Subcutaneous adipose tissue (tissue), 4 donors: ENCODE measurements around the gene SPATS2L. TPM values are rescaled to one million over a fixed set of nuclear protein-coding genes. Genes with fewer than 3 reads are reported as not detected.

ENCODE experiments used
- total RNA-seq, 4 donors: library from RNA; depleted of rRNA; stranded (reverse); fragments of >200 nt; gene quantifications; one replicate each; pipeline ENCODE4 v1.1.0, GENCODE V29; 2016
- TF ChIP-seq, protein P1 (sequence below): fragments of 450-650 bp; IDR thresholded peaks from one replicate; pipeline ENCODE4 v1.5.1; 2016; ENCODE audit warnings: low read depth, mild to moderate bottlenecking, control low read depth, antibody characterized with exemption, moderate library complexity

Gene SPATS2L
- total RNA-seq, 4 donors from 2014 or later: 71.4 to 88.9 (median 79.6) TPM

DNA sequence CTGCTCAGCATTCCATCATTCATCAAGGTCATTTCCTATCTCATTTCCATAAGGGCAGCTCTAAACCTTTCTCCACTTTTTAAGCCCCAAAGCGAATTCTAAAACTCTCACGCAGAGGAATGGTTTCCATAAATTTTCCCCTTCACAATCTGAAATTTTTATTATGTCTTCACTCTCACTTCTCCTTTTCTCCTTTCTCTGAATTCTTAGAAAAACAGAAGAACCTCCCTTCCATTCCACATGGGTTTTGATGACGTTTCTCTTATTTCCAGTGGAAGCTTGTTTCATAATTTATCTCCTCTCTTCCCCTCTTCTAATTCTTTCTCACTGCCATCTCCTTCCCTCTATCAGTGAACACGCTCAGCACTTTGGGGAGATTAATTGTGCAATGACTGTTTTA, 97.3 kb downstream of the SPATS2L start:
- TF ChIP-seq, protein P1, sequence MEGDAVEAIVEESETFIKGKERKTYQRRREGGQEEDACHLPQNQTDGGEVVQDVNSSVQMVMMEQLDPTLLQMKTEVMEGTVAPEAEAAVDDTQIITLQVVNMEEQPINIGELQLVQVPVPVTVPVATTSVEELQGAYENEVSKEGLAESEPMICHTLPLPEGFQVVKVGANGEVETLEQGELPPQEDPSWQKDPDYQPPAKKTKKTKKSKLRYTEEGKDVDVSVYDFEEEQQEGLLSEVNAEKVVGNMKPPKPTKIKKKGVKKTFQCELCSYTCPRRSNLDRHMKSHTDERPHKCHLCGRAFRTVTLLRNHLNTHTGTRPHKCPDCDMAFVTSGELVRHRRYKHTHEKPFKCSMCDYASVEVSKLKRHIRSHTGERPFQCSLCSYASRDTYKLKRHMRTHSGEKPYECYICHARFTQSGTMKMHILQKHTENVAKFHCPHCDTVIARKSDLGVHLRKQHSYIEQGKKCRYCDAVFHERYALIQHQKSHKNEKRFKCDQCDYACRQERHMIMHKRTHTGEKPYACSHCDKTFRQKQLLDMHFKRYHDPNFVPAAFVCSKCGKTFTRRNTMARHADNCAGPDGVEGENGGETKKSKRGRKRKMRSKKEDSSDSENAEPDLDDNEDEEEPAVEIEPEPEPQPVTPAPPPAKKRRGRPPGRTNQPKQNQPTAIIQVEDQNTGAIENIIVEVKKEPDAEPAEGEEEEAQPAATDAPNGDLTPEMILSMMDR: no peak

DNA sequence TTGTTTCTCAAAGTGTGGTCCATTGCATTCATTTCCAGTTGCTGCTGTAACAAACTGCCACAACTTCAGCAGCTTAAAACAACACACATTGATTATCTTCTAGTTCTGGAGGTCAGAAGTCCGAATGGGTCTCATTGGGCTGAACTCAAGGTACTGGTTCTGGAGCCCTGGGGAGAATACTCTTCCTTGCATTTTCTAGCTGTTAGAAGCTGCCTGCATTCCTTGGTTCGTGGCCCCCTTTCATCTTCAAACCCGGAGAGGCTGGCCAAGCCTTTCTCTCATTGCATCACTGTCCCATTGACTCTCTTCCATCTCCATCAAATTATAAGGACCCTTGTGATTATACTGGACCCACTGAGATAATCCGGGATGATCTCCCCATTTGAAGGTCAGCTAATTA, 98.1 kb downstream of the SPATS2L start:
- TF ChIP-seq, protein P1: no peak

DNA sequence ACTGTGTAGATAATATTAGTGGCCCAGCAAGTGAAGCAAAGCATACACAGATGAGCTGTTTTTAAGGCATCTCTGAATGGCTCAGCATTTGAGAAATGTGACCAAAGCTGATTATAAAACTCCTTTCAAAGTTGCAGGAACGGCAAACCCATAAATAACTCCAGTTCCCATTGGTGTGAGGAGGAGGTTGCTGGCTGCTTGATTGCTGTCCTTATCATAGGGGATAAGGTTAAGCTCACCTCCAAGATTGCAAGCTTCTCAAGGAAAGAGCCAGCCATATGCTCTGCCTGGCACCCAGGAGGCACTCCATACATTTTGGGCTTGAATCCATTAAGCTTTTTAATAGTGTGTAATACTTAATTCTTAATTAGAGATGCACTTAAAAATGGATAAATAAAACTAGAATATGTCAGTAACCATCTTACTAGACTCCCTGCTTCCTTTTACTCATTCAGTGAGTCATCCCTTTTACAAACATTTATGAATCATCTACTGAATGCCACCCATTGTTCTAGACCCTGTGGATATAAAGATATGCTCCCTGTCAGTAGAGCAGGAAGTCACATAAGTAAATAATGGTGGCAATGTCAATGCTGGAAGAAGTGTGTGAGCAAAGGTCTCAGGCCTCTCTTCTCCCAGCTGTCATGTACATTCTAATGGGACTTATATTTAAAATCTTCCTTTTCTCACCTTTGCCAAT, 99.3 kb downstream of the SPATS2L start:
- TF ChIP-seq, protein P1: no peak

DNA sequence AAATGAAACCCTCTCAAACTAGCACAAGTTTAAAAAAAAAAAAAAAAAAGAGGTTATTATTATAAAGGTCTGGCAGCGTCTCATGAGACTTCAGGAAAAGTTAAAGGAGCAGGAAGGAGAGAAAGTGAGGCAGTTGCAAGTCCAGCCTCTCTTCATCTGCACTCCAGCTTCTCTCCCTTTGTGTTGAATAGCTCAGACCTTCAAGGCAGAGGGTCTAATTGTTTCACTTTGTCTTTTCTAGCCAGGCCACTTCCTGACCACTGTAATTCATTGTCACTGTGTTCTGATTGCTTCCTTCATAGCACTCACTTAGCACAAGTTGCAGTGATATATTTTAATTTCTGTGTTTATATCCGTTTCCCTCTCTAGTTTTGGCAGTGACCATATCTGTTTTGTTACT, 99.9 kb downstream of the SPATS2L start:
- TF ChIP-seq, protein P1: no peak

DNA sequence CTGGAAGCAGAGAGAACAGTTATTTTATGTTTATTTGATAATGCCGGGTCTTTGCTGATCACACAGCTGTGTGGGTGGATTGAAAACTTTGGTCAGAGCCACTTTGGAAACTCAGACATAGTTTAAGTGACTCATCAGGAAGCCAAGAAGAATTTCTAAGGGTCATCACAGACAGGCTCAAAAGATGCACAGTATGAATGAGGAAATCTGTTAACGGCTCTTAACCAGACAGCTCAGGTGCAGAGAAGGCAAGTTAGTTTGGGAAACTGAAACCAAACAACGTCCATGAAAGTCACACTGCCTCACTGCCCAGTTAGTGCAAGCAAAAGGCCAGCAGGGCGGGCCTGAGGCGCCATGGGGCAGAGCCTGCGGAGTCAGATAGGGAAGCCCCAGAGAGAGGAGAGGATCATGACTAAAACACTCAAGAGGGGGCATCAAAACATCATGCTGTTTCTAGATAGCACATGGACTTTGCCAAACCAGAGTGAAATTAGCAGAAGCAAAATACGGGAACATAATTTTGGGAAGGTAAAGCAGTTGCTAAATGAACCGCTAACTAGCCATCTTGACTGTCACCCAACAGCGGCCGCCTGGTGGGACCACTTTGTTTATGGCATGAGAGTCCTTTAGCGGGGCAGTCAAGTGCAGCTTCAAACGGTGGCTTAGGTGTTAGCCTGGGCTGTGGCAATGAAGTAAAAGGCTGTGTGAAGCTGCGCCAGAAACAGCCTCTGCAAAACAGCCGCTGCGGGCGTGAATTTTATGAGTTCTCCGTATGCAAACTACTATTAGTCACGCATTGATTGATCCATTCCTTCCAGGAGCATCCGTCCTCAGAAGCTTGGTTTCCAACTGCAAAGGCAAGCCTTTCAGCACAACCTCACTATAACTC, 102.2 kb downstream of the SPATS2L start:
- TF ChIP-seq, protein P1: no peak

DNA sequence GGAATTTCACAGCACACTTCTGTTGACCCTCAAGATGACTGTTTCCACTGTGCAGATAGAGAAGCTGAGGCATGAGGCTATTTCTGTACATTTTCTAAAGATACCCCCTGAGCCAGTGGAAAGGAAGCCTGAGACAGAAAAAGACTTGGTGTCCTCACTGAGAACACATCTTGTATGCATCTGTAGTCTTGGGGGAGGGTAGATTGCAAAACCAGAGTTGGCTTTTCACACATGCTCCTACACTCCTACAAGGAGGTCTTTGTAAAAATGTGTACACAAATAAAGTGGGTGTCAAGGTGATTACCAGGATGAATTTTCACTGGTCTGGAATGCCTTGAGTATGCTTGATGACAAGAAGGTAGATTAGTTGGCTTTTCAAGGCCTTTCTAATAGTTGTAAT, 105.3 kb downstream of the SPATS2L start:
- TF ChIP-seq, protein P1: no peak

DNA sequence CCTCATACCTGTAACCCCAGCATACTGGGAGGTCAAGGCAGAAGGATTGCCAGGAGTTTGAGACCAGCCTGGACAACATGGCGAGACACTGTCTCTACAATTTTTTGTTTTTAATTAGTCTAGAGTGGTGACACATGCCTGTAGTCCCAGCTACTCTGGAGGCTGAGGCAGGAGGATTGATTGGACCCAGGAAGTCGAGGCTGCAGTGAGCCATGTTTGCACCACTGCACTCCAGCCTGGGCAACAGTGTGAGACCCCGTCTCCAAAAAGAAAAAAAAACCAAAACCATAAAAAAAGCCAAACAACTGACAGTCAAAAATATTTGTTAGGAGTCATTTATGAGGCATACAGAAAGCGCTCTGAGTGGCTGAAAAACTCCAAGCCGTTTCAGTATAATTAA, 107.9 kb downstream of the SPATS2L start:
- TF ChIP-seq, protein P1: no peak
